ENCODE results near the gene CALU. TPM values are rescaled to one million over a fixed set of nuclear protein-coding genes. Genes with fewer than 3 reads are reported as not detected.

CALU gene
- total and polyA plus RNA-seq, 10 of the 15 experiments (the other 5 are each of a cell fraction or from before 2014, with no cell fraction given): 31.2 to 75.6 (median 42.1) TPM

DNA sequence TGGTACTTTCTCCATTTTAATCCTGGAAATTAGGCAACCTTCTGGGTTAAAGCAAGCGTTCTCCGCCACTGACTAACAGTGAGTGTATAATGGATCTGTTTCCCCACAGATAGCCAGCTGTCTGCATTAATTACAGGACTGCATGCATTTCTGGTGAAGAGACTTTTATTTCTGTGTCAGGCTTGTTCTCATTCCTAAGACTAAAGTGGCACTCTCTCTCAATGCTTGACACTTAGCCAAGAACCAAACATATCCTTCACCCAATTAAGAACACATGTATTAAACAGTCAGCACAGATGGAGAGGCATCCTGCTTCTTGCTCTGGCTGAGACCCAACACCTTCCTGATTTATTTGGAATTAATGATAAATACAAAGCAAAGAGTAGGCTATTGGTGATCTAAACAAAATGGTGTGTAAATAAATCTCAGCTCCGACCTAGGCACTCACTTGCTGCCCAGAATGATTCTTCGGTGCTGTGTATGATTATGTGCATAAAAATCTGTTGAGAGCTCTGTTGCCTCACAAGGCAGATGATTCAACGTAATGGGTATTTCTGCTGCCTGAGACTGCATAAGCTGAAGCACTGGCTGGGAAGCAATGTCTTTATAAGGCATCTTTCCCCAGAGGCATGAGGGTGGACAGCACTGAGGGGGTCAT is 16.8 kb downstream of the CALU start:
- Histone ChIP-seq H3K36me3 (ENCODE audit: control insufficient read depth in 2 of 2, insufficient read depth in 2 of 2, low read length in 1 of 2) (peaks cover 2 to 17% of the 10 kb centered on the region in 2 experiments; a peak in 3 of 4 replicates), H3K27ac (ENCODE audit: control insufficient read depth, insufficient read depth) (no peak overlapping the region), H2AFZ (ENCODE audit: control insufficient read depth, low read depth, low read length) (no peak overlapping the region), H3K27me3 (replicated peaks in 1 of 2; ENCODE audit: control insufficient read depth in 2 of 2, insufficient read depth in 2 of 2, low read length in 1 of 2) (no peaks in the 10 kb centered on the region), H3K4me2 (ENCODE audit: control insufficient read depth, insufficient read depth) (no peak overlapping the region), H3K9ac (ENCODE audit: control insufficient read depth, insufficient read depth, low read length) (no peak overlapping the region), H3K9me3 (replicated peaks; ENCODE audit: control insufficient read depth, insufficient read depth, low read length) (no peaks in the 10 kb centered on the region), H3K79me2 (ENCODE audit: control insufficient read depth, insufficient read depth, low read length) (no peaks in the 10 kb centered on the region; the same call in 1 of the 2 replicates), H4K20me1 (ENCODE audit: control insufficient read depth, insufficient read depth) (no peaks in the 10 kb centered on the region), H3K4me3 (no peak overlapping the region), H3K4me1 (ENCODE audit: control insufficient read depth, insufficient read depth, low read length) (no peaks in the 10 kb centered on the region)
- SMC1A ChIA-PET (ENCODE audit: uncharacterized antibody, unreplicated experiment): interaction anchor here (1.6 to 2.9 kb wide), 3 partner anchors 12 to 18 kb away, joined by 4 to 11 read pairs (median 6); no protein-coding TSS in a partner anchor
- ATAC-seq (no peak), FAIRE-seq (no peak), DNase-seq (ENCODE audit: low read depth, low spot score) (no peak)
- WGBS (ENCODE audit: insufficient coverage, insufficient replicate concordance, low lambda C conversion rate, missing lambda C conversion rate): 95% methylated on average over 5 of the region's 5 CpGs
- RAD21 ChIA-PET (ENCODE audit: unreplicated experiment): interaction anchor here (0.7 kb wide), 1 partner anchor 15 kb away, joined by 3 read pairs; no protein-coding TSS in a partner anchor
- TF ChIP-seq POLR2AphosphoS2 (IDR thresholded peaks at IDR 0.05; ENCODE audit: low read depth, low read length) (no peak), PAX5 (IDR thresholded peaks at IDR 0.05; ENCODE audit: borderline replicate concordance, low read depth, low read length) (no peak)
- TF ChIP-seq, protein P1, sequence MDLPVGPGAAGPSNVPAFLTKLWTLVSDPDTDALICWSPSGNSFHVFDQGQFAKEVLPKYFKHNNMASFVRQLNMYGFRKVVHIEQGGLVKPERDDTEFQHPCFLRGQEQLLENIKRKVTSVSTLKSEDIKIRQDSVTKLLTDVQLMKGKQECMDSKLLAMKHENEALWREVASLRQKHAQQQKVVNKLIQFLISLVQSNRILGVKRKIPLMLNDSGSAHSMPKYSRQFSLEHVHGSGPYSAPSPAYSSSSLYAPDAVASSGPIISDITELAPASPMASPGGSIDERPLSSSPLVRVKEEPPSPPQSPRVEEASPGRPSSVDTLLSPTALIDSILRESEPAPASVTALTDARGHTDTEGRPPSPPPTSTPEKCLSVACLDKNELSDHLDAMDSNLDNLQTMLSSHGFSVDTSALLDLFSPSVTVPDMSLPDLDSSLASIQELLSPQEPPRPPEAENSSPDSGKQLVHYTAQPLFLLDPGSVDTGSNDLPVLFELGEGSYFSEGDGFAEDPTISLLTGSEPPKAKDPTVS (IDR thresholded peaks at IDR 0.05; ENCODE audit: low read depth, low read length): no peak
- in situ Hi-C loops (cut with MboI): no loop called here
- no TSS peak for BruUV-seq (replicated peaks)
- POLR2A ChIA-PET: interaction anchor here (1.0 kb wide), 1 partner anchor 15 kb away, joined by 3 read pairs; no protein-coding TSS in a partner anchor
- CTCF ChIA-PET: interaction anchor here (0.7 to 1.2 kb wide), 2 partner anchors 19 to 144 kb away, joined by 3 read pairs; no protein-coding TSS in a partner anchor
- intact Hi-C loops (cut with micrococcal nuclease; ENCODE audit: unreplicated experiment): no loop called here

DNA sequence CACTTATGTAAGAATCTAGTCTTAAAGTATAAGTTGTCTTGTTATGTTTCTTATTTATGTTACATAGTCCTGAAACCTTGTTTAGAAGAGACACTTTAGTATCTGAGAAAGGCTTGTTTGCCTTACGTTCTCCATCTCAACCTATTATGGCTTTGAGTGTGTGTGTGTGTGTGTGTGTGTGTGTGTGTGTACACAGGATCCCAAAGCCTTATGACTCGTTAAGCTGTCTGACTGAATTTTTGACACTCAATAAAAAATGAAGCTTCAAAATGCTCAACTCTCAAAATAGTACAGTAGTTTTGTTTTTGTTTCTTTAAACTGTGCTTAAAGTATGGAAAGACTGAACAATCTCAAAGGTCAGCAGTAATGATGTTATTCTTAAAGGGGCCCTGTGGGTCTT is 18.0 kb downstream of the CALU start:
- RAD21 ChIA-PET (ENCODE audit: unreplicated experiment): no interaction called here
- H3K36me3 ChIP-seq (ENCODE audit: control insufficient read depth in 2 of 2, insufficient read depth in 2 of 2, low read length in 1 of 2): peaks cover 2 to 22% of the 10 kb centered on the region in 2 experiments
- SMC1A ChIA-PET (ENCODE audit: uncharacterized antibody, unreplicated experiment): interaction anchor here (0.9 to 2.9 kb wide), 4 partner anchors 9 to 47 kb away, joined by 3 to 11 read pairs (median 4); no protein-coding TSS in a partner anchor
- no peaks in the 10 kb centered on the region for H3K9me3 ChIP-seq (replicated peaks; ENCODE audit: control insufficient read depth, insufficient read depth, low read length)
- no peaks in the 10 kb centered on the region for H3K27me3 ChIP-seq (replicated peaks in 1 of 2; ENCODE audit: control insufficient read depth in 2 of 2, insufficient read depth in 2 of 2, low read length in 1 of 2)
- in situ Hi-C loops (cut with MboI): no loop called here
- no peaks in the 10 kb centered on the region for H4K20me1 ChIP-seq (ENCODE audit: control insufficient read depth, insufficient read depth)
- H3K27ac ChIP-seq (ENCODE audit: control insufficient read depth, insufficient read depth): no peak overlapping the region
- intact Hi-C loops (cut with micrococcal nuclease; ENCODE audit: unreplicated experiment): no loop called here
- POLR2A ChIA-PET: interaction anchor here (0.6 to 1.1 kb wide), 3 partner anchors 10 to 400 kb away, joined by 3 to 4 read pairs (median 4); partner anchors contain the start of gene CALU
- no peaks in the 10 kb centered on the region for H3K4me1 ChIP-seq (ENCODE audit: control insufficient read depth, insufficient read depth, low read length)
- WGBS (ENCODE audit: insufficient coverage, insufficient replicate concordance, low lambda C conversion rate, missing lambda C conversion rate): 59% methylated on average over 2 of the region's 2 CpGs
- FAIRE-seq (no peak), DNase-seq (ENCODE audit: low read depth, low spot score) (no peak), ATAC-seq (no peak)
- H3K4me2 ChIP-seq (ENCODE audit: control insufficient read depth, insufficient read depth): no peak overlapping the region
- CTCF ChIA-PET: interaction anchor here (0.9 to 1.2 kb wide), 3 partner anchors 16 to 84 kb away, joined by 3 read pairs; no protein-coding TSS in a partner anchor
- no peak overlapping the region for H2AFZ ChIP-seq (ENCODE audit: control insufficient read depth, low read depth, low read length)
- no peaks in the 10 kb centered on the region; the same call in 1 of the 2 replicates for H3K79me2 ChIP-seq (ENCODE audit: control insufficient read depth, insufficient read depth, low read length)
- H3K9ac ChIP-seq (ENCODE audit: control insufficient read depth, insufficient read depth, low read length): no peak overlapping the region
- H3K4me3 ChIP-seq: no peak overlapping the region
- no TSS peak for BruUV-seq (replicated peaks)
- TF ChIP-seq, protein P2, sequence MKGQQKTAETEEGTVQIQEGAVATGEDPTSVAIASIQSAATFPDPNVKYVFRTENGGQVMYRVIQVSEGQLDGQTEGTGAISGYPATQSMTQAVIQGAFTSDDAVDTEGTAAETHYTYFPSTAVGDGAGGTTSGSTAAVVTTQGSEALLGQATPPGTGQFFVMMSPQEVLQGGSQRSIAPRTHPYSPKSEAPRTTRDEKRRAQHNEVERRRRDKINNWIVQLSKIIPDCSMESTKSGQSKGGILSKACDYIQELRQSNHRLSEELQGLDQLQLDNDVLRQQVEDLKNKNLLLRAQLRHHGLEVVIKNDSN (IDR thresholded peaks at IDR 0.05; ENCODE audit: borderline replicate concordance, extremely low read length, insufficient read depth, low read depth, low read length): no peak
- TF ChIP-seq, protein P3, sequence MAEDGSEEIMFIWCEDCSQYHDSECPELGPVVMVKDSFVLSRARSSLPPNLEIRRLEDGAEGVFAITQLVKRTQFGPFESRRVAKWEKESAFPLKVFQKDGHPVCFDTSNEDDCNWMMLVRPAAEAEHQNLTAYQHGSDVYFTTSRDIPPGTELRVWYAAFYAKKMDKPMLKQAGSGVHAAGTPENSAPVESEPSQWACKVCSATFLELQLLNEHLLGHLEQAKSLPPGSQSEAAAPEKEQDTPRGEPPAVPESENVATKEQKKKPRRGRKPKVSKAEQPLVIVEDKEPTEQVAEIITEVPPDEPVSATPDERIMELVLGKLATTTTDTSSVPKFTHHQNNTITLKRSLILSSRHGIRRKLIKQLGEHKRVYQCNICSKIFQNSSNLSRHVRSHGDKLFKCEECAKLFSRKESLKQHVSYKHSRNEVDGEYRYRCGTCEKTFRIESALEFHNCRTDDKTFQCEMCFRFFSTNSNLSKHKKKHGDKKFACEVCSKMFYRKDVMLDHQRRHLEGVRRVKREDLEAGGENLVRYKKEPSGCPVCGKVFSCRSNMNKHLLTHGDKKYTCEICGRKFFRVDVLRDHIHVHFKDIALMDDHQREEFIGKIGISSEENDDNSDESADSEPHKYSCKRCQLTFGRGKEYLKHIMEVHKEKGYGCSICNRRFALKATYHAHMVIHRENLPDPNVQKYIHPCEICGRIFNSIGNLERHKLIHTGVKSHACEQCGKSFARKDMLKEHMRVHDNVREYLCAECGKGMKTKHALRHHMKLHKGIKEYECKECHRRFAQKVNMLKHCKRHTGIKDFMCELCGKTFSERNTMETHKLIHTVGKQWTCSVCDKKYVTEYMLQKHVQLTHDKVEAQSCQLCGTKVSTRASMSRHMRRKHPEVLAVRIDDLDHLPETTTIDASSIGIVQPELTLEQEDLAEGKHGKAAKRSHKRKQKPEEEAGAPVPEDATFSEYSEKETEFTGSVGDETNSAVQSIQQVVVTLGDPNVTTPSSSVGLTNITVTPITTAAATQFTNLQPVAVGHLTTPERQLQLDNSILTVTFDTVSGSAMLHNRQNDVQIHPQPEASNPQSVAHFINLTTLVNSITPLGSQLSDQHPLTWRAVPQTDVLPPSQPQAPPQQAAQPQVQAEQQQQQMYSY (CRISPR knock-in tag; IDR thresholded peaks at IDR 0.05): no peak
- no peak for TF ChIP-seq CEBPB (IDR thresholded peaks at IDR 0.05; ENCODE audit: borderline replicate concordance in 1 of 2, low read depth in 2 of 2, low read length in 2 of 2)
